IPS-15b (cell line): ENCODE results near the gene ZBTB7C.

Experiments
- H3K27me3 ChIP-seq: one replicate; pipeline ENCODE4 v1.6.1; 2013; ENCODE audit warnings: low read length; ENCODE audit not compliant: control insufficient read depth, insufficient read depth
- H3K36me3 ChIP-seq: one replicate; pipeline ENCODE4 v1.6.1; 2013; ENCODE audit warnings: low read length; ENCODE audit not compliant: control insufficient read depth, insufficient read depth
- H3K4me1 ChIP-seq: one replicate; pipeline ENCODE4 v1.6.1; 2013; ENCODE audit warnings: mild to moderate bottlenecking, low read length; ENCODE audit not compliant: control insufficient read depth, insufficient read depth
- H3K4me3 ChIP-seq: one replicate; pipeline ENCODE4 v1.5.1; 2013; ENCODE audit warnings: low read depth, low read length
- H3K9ac ChIP-seq: one replicate; pipeline ENCODE4 v1.6.1; 2013; ENCODE audit warnings: low read depth, mild to moderate bottlenecking, low read length
- H3K9me3 ChIP-seq: one replicate; pipeline ENCODE4 v1.6.1; 2013; ENCODE audit warnings: mild to moderate bottlenecking, low read length; ENCODE audit not compliant: control insufficient read depth, insufficient read depth

The ZBTB7C gene

GRCh38 chr18:47992266-47992665 lies 416.9 kb downstream of the ZBTB7C start:
- no peaks in the 10 kb centered on the region for H3K36me3 ChIP-seq
- no peaks in the 10 kb centered on the region for H3K27me3 ChIP-seq
- H3K4me3 ChIP-seq: no peak overlapping the region
- peaks cover 6% of the 10 kb centered on the region for H3K4me1 ChIP-seq
- no peaks in the 10 kb centered on the region for H3K9me3 ChIP-seq
- H3K9ac ChIP-seq: no peak overlapping the region

- H3K4me3 ChIP-seq: no peak overlapping the region
- peaks cover 6% of the 10 kb centered on the region for H3K4me1 ChIP-seq
- no peaks in the 10 kb centered on the region for H3K36me3 ChIP-seq
- no peaks in the 10 kb centered on the region for H3K9me3 ChIP-seq
- H3K9ac ChIP-seq: no peak overlapping the region
- no peaks in the 10 kb centered on the region for H3K27me3 ChIP-seq
Measured at GRCh38 chr18:47990981-47991380, 418.2 kb downstream of the ZBTB7C start.

- Histone ChIP-seq H3K9me3 (no peaks in the 10 kb centered on the region), H3K4me1 (peaks cover 12% of the 10 kb centered on the region), H3K36me3 (no peaks in the 10 kb centered on the region), H3K27me3 (no peaks in the 10 kb centered on the region), H3K9ac (no peak overlapping the region), H3K4me3 (no peak overlapping the region)
Measured at GRCh38 chr18:47987388-47987699, 421.8 kb downstream of the ZBTB7C start.

- no peak overlapping the region for H3K9ac ChIP-seq
- no peaks in the 10 kb centered on the region for H3K36me3 ChIP-seq
- H3K4me3 ChIP-seq: no peak overlapping the region
- peaks cover 12% of the 10 kb centered on the region for H3K4me1 ChIP-seq
- H3K9me3 ChIP-seq: no peaks in the 10 kb centered on the region
- no peaks in the 10 kb centered on the region for H3K27me3 ChIP-seq
Measured at GRCh38 chr18:47986620-47987387, 422.4 kb downstream of the ZBTB7C start.

GRCh38 chr18:47985866-47986265 lies 423.3 kb downstream of the ZBTB7C start:
- no peaks in the 10 kb centered on the region for H3K27me3 ChIP-seq
- H3K9me3 ChIP-seq: no peaks in the 10 kb centered on the region
- no peaks in the 10 kb centered on the region for H3K36me3 ChIP-seq
- H3K4me1 ChIP-seq: peaks cover 14% of the 10 kb centered on the region
- no peak overlapping the region for H3K9ac ChIP-seq
- H3K4me3 ChIP-seq: no peak overlapping the region

GRCh38 chr18:47984991-47985390 lies 424.2 kb downstream of the ZBTB7C start:
- H3K36me3 ChIP-seq: no peaks in the 10 kb centered on the region
- H3K9me3 ChIP-seq: no peaks in the 10 kb centered on the region
- H3K4me3 ChIP-seq: no peak overlapping the region
- peaks cover 14% of the 10 kb centered on the region for H3K4me1 ChIP-seq
- H3K9ac ChIP-seq: no peak overlapping the region
- H3K27me3 ChIP-seq: no peaks in the 10 kb centered on the region

- Histone ChIP-seq H3K4me1 (peaks cover 8% of the 10 kb centered on the region), H3K27me3 (no peaks in the 10 kb centered on the region), H3K4me3 (no peak overlapping the region), H3K36me3 (no peaks in the 10 kb centered on the region), H3K9ac (no peak overlapping the region), H3K9me3 (no peaks in the 10 kb centered on the region)
Measured at GRCh38 chr18:47983946-47984345, 425.2 kb downstream of the ZBTB7C start.

GRCh38 chr18:47983055-47983454 lies 426.1 kb downstream of the ZBTB7C start:
- Histone ChIP-seq H3K9me3 (no peaks in the 10 kb centered on the region), H3K4me3 (no peak overlapping the region), H3K4me1 (peaks cover 8% of the 10 kb centered on the region), H3K27me3 (no peaks in the 10 kb centered on the region), H3K36me3 (no peaks in the 10 kb centered on the region), H3K9ac (no peak overlapping the region)

GRCh38 chr18:47981830-47982229 lies 427.4 kb downstream of the ZBTB7C start:
- no peaks in the 10 kb centered on the region for H3K9me3 ChIP-seq
- no peak overlapping the region for H3K9ac ChIP-seq
- H3K4me1 ChIP-seq: peaks cover 8% of the 10 kb centered on the region
- no peaks in the 10 kb centered on the region for H3K36me3 ChIP-seq
- no peak overlapping the region for H3K4me3 ChIP-seq
- no peaks in the 10 kb centered on the region for H3K27me3 ChIP-seq

GRCh38 chr18:47981320-47981719 lies 427.9 kb downstream of the ZBTB7C start:
- no peak overlapping the region for H3K9ac ChIP-seq
- no peaks in the 10 kb centered on the region for H3K27me3 ChIP-seq
- H3K4me1 ChIP-seq: peaks cover 8% of the 10 kb centered on the region
- no peaks in the 10 kb centered on the region for H3K9me3 ChIP-seq
- H3K4me3 ChIP-seq: no peak overlapping the region
- no peaks in the 10 kb centered on the region for H3K36me3 ChIP-seq

GRCh38 chr18:47979611-47980200 lies 429.5 kb downstream of the ZBTB7C start:
- H3K27me3 ChIP-seq: no peaks in the 10 kb centered on the region
- H3K4me1 ChIP-seq: peaks cover 13% of the 10 kb centered on the region
- H3K9me3 ChIP-seq: no peaks in the 10 kb centered on the region
- no peak overlapping the region for H3K9ac ChIP-seq
- no peaks in the 10 kb centered on the region for H3K36me3 ChIP-seq
- no peak overlapping the region for H3K4me3 ChIP-seq

GRCh38 chr18:47978603-47979002 lies 430.6 kb downstream of the ZBTB7C start:
- Histone ChIP-seq H3K36me3 (no peaks in the 10 kb centered on the region), H3K27me3 (no peaks in the 10 kb centered on the region), H3K4me1 (peaks cover 9% of the 10 kb centered on the region), H3K9ac (no peak overlapping the region), H3K9me3 (no peaks in the 10 kb centered on the region), H3K4me3 (no peak overlapping the region)
